ENCODE measurements around the gene NR1D1.
"Not testable (repeated sequence)": the region's sequence is repeated elsewhere in the genome, so short reads cannot be mapped to it uniquely, and the experiment has no call there.

Gene NR1D1

DNA sequence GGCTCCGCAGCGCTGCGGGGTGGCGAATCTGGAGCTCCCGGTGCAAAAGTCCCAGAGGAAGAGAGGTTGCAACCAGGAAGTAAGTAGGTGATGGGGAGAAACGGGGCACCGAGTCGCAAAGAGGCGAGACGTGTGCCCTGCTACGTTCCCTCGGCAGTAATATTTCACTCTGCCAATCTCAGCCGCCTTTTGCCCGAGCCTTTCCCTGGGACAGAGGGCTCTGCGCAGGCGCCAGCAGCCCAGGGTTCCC, at the start of gene NR1D1:
TSS of gene NR1D1 (minus strand) at position 171 of the 250 bp plus-strand sequence. CDS start 495 bp downstream, outside the sequence.
- H3K4me1 ChIP-seq (ENCODE audit: insufficient read depth, insufficient read length): peaks cover 40% of the 10 kb centered on the region
- TF ChIP-seq ZNF274 (IDR thresholded peaks at IDR 0.05; ENCODE audit: low read depth, low read length) (no peak), YY1 (IDR thresholded peaks at IDR 0.05; ENCODE audit: insufficient read depth, insufficient read length) (no peak), SUZ12 (IDR thresholded peaks at IDR 0.05; ENCODE audit: extremely low read depth, insufficient read depth, insufficient read length) (no peak)

GRCh38 chr17:40148527-40148926, 48.1 kb upstream of the NR1D1 start:
- no peaks in the 10 kb centered on the region for H3K9me3 ChIP-seq (ENCODE audit: insufficient read depth, low read length)
- no peak for TF ChIP-seq YY1 (IDR thresholded peaks at IDR 0.05; ENCODE audit: insufficient read depth, insufficient read length)
- TF ChIP-seq SUZ12 (IDR thresholded peaks at IDR 0.05; ENCODE audit: extremely low read depth, insufficient read depth, insufficient read length): no peak
- TF ChIP-seq ZNF274 (IDR thresholded peaks at IDR 0.05; ENCODE audit: low read depth, low read length): no peak
- H3K4me1 ChIP-seq (ENCODE audit: insufficient read depth, insufficient read length): no peaks in the 10 kb centered on the region
- DNase-seq (ENCODE audit: low read depth, low spot score): no peak
- H3K9ac ChIP-seq (ENCODE audit: insufficient read length, low read depth): no peak overlapping the region
- H3K27me3 ChIP-seq (ENCODE audit: insufficient read depth, insufficient read length): no peaks in the 10 kb centered on the region
- H3K36me3 ChIP-seq (ENCODE audit: insufficient read depth, insufficient read length, low read length): peaks cover 81% of the 10 kb centered on the region
- H3K4me3 ChIP-seq (ENCODE audit: insufficient read length, low read depth): no peak overlapping the region

More for the DNA sequence above, at the start of gene NR1D1:
- H3K27me3 ChIP-seq (ENCODE audit: insufficient read depth, insufficient read length): peaks cover 11% of the 10 kb centered on the region
- DNase-seq (ENCODE audit: low read depth, low spot score): no peak
- peak within 1 kb of the TSS; percentile 65 for H3K4me3 ChIP-seq (ENCODE audit: insufficient read length, low read depth)
- H3K36me3 ChIP-seq (ENCODE audit: insufficient read depth, insufficient read length, low read length): peaks cover 17% of the 10 kb centered on the region
- H3K9me3 ChIP-seq (ENCODE audit: insufficient read depth, low read length): peaks cover 4% of the 10 kb centered on the region; the same call in 1 of the 2 replicates
- H3K9ac ChIP-seq (ENCODE audit: insufficient read length, low read depth): peak within 1 kb of the TSS; percentile 84

DNA sequence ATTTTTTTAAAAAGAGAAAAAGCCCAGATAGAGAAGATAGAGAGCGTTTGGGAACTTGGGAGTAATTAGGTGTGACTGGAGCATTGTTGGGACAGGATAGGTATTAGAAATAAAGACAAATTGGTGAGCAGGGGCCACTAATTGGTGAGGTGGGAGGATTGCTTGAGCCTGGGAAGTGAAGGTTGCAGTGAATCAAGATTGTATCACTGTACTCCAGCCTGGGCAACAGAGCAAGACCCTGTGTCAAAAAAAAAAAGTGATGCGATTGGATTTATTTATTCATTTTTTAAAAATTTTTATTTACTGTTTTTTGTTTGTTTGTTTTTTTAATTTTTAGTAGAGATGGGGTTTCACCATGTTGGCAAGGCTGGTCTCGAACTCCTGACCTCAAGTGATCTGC, 45.1 kb upstream of the NR1D1 start:
- no peaks in the 10 kb centered on the region for H3K4me1 ChIP-seq (ENCODE audit: insufficient read depth, insufficient read length)
- H3K4me3 ChIP-seq (ENCODE audit: insufficient read length, low read depth): no peak overlapping the region
- H3K9ac ChIP-seq (ENCODE audit: insufficient read length, low read depth): no peak overlapping the region
- no peaks in the 10 kb centered on the region for H3K27me3 ChIP-seq (ENCODE audit: insufficient read depth, insufficient read length)
- TF ChIP-seq YY1 (IDR thresholded peaks at IDR 0.05; ENCODE audit: insufficient read depth, insufficient read length): no peak
- TF ChIP-seq ZNF274 (IDR thresholded peaks at IDR 0.05; ENCODE audit: low read depth, low read length): no peak
- TF ChIP-seq SUZ12 (IDR thresholded peaks at IDR 0.05; ENCODE audit: extremely low read depth, insufficient read depth, insufficient read length): no peak
- H3K9me3 ChIP-seq (ENCODE audit: insufficient read depth, low read length): no peaks in the 10 kb centered on the region
- no peak for DNase-seq (ENCODE audit: low read depth, low spot score)
- H3K36me3 ChIP-seq (ENCODE audit: insufficient read depth, insufficient read length, low read length): peaks cover 84% of the 10 kb centered on the region

GRCh38 chr17:40143166-40143565, 42.8 kb upstream of the NR1D1 start:
- not testable (repeated sequence) for H3K27me3 ChIP-seq (ENCODE audit: insufficient read depth, insufficient read length); H3K4me1 ChIP-seq (ENCODE audit: insufficient read depth, insufficient read length); H3K9ac ChIP-seq (ENCODE audit: insufficient read length, low read depth); DNase-seq (ENCODE audit: low read depth, low spot score); H3K9me3 ChIP-seq (ENCODE audit: insufficient read depth, low read length); H3K4me3 ChIP-seq (ENCODE audit: insufficient read length, low read depth)
- peaks cover 65% of the 10 kb centered on the region for H3K36me3 ChIP-seq (ENCODE audit: insufficient read depth, insufficient read length, low read length)

- Histone ChIP-seq H3K9ac (ENCODE audit: insufficient read length, low read depth) (peak overlapping the region; percentile 74), H3K36me3 (ENCODE audit: insufficient read depth, insufficient read length, low read length) (peaks cover 67% of the 10 kb centered on the region), H3K9me3 (ENCODE audit: insufficient read depth, low read length) (no peaks in the 10 kb centered on the region), H3K4me1 (ENCODE audit: insufficient read depth, insufficient read length) (no peaks in the 10 kb centered on the region), H3K27me3 (ENCODE audit: insufficient read depth, insufficient read length) (no peaks in the 10 kb centered on the region), H3K4me3 (ENCODE audit: insufficient read length, low read depth) (peak overlapping the region; percentile 41)
- TF ChIP-seq YY1 (IDR thresholded peaks at IDR 0.05; ENCODE audit: insufficient read depth, insufficient read length): no peak
- DNase-seq (ENCODE audit: low read depth, low spot score): no peak
These were observed 39.2 kb upstream of the NR1D1 start for GRCh38 chr17:40139566-40140058.

DNA sequence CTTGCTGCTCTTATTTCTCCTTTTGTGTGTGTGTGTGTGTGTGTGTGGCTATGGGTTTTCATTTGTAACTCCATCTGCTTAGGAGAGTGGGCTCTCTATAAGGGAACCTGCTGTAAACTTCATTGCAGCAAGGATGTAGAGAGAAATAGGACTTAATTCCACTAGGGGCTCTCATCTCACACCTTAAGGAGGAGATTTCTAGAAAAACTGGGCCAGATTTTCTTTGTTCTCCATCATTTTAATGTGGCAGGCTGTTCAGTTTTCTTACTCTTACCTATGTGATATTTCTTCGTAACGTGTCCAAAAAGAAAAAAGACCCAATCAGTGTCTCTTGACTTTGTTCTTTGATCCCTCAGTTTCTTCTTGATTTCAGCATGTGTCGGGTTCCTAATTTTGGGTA, 35.4 kb upstream of the NR1D1 start:
- H3K4me1 ChIP-seq (ENCODE audit: insufficient read depth, insufficient read length): no peaks in the 10 kb centered on the region
- no peak for DNase-seq (ENCODE audit: low read depth, low spot score)
- no peaks in the 10 kb centered on the region for H3K9me3 ChIP-seq (ENCODE audit: insufficient read depth, low read length)
- H3K27me3 ChIP-seq (ENCODE audit: insufficient read depth, insufficient read length): no peaks in the 10 kb centered on the region
- no peak overlapping the region for H3K9ac ChIP-seq (ENCODE audit: insufficient read length, low read depth)
- TF ChIP-seq SUZ12 (IDR thresholded peaks at IDR 0.05; ENCODE audit: extremely low read depth, insufficient read depth, insufficient read length) (no peak), ZNF274 (IDR thresholded peaks at IDR 0.05; ENCODE audit: low read depth, low read length) (no peak), YY1 (IDR thresholded peaks at IDR 0.05; ENCODE audit: insufficient read depth, insufficient read length) (no peak)
- peaks cover 68% of the 10 kb centered on the region for H3K36me3 ChIP-seq (ENCODE audit: insufficient read depth, insufficient read length, low read length)
- H3K4me3 ChIP-seq (ENCODE audit: insufficient read length, low read depth): no peak overlapping the region

DNA sequence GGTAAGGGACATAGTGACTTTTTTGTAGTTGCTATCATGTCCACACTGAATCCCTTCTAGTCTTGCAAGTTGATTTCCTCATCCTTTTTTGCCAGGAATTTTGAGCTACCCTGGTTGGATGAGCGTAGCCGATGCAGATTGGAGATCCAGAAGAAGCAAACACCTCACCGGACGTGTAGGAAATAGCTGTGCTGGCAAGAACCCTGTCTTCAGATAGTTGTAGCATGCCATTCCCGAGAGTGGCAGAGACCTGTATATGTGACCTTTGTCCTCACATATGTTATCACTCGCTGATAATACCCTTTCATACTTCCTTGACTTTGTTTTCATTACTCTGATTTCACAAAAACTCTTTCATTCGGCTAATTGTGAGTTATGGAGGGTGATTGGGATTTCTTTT, 33.8 kb upstream of the NR1D1 start:
- Histone ChIP-seq H3K36me3 (ENCODE audit: insufficient read depth, insufficient read length, low read length) (peaks cover 84% of the 10 kb centered on the region), H3K27me3 (ENCODE audit: insufficient read depth, insufficient read length) (no peaks in the 10 kb centered on the region), H3K9ac (ENCODE audit: insufficient read length, low read depth) (no peak overlapping the region), H3K4me3 (ENCODE audit: insufficient read length, low read depth) (no peak overlapping the region), H3K9me3 (ENCODE audit: insufficient read depth, low read length) (no peaks in the 10 kb centered on the region), H3K4me1 (ENCODE audit: insufficient read depth, insufficient read length) (no peaks in the 10 kb centered on the region)
- DNase-seq (ENCODE audit: low read depth, low spot score): no peak
- TF ChIP-seq ZNF274 (IDR thresholded peaks at IDR 0.05; ENCODE audit: low read depth, low read length) (no peak), SUZ12 (IDR thresholded peaks at IDR 0.05; ENCODE audit: extremely low read depth, insufficient read depth, insufficient read length) (no peak), YY1 (IDR thresholded peaks at IDR 0.05; ENCODE audit: insufficient read depth, insufficient read length) (no peak)
